B cell (primary cell): ENCODE results near the gene MOK. TPM values are rescaled to one million over a fixed set of nuclear protein-coding genes. Genes with fewer than 3 reads are reported as not detected.

ENCODE experiments used
- ATAC-seq: fragments of 200-7000 bp; cut with Tn5 transposase; one replicate; pipeline ENCODE4 v1.10.0; 2021; ENCODE audit warnings: low read depth, mild to moderate bottlenecking, moderate number of reproducible peaks, moderate library complexity
- CTCF ChIA-PET: fragments of 350-600 bp; sonication (Branson Sonifier 250); formaldehyde crosslinking; loops from one replicate; lab custom pipeline; 2021; ENCODE audit warnings: antibody characterized with exemption, inconsistent platforms; lab: Charles Lee
- POLR2A ChIA-PET: fragments of 350-600 bp; sonication (Branson Sonifier 250); formaldehyde crosslinking; loops from one replicate; lab custom pipeline; 2021; ENCODE audit warnings: antibody characterized with exemption; lab: Charles Lee
- DNase-seq: peaks from one replicate; pipeline ENCODE4 v3.0.0; 2013
- H2AFZ ChIP-seq: 2 replicates; pipeline ENCODE4 v1.6.1; 2012; ENCODE audit warnings: mild to moderate bottlenecking, low read depth, low read length; ENCODE audit not compliant: insufficient read depth, poor library complexity, severe bottlenecking
- H3K27ac ChIP-seq, 2 donors: 1 replicate in 1 of 2; 2 replicates in 1 of 2; pipeline ENCODE4 v1.5.1; 2012 to 2013; ENCODE audit warnings: low read length in 2 of 2, mild to moderate bottlenecking in 2 of 2, moderate library complexity in 1 of 2
- H3K27me3 ChIP-seq, 4 experiments: fragments of 200-600 bp in 1 of 4; sonication (generic) in 1 of 4; replicated peaks in 1 of 4; 1 replicate in 2 of 4; 2 replicates in 2 of 4; pipeline versions ENCODE4 v1.6.1 to v1.7.0; 2013 to 2016; ENCODE audit warnings: low read length in 3 of 4, mild to moderate bottlenecking in 2 of 4, mixed read lengths in 1 of 4, moderate library complexity in 1 of 4; ENCODE audit not compliant: insufficient read depth in 4 of 4, control insufficient read depth in 3 of 4; ENCODE audit errors: control extremely low read depth in 1 of 4
- H3K36me3 ChIP-seq, 2 experiments: replicated peaks in 1 of 2; 1 replicate in 1 of 2; 2 replicates in 1 of 2; pipeline versions ENCODE4 v1.6.1 to v1.7.1; 2013; ENCODE audit warnings: low read length in 1 of 2; ENCODE audit not compliant: insufficient read depth in 2 of 2, control insufficient read depth in 1 of 2; ENCODE audit errors: control extremely low read depth in 1 of 2, extremely low read depth in 1 of 2
- H3K4me1 ChIP-seq, 2 donors: fragments of 200-600 bp in 1 of 2; sonication (generic) in 1 of 2; 1 replicate in 1 of 2; 2 replicates in 1 of 2; pipeline versions ENCODE4 v1.5.1 to v1.6.1; 2013 to 2017; ENCODE audit warnings: low read length in 2 of 2; ENCODE audit not compliant: control insufficient read depth in 2 of 2, insufficient read depth in 2 of 2
- H3K4me2 ChIP-seq: replicated peaks from 2 replicates; pipeline ENCODE3; 2012; ENCODE audit warnings: mild to moderate bottlenecking, low read depth, low read length; ENCODE audit not compliant: poor library complexity, severe bottlenecking
- H3K4me3 ChIP-seq, 5 experiments: fragments of 200-600 bp in 1 of 5; sonication (generic) in 1 of 5; 1 replicate in 3 of 5; 2 replicates in 2 of 5; pipeline versions ENCODE4 v1.5.1 to v1.7.0; 2011 to 2016; ENCODE audit warnings: low read length in 4 of 5, mild to moderate bottlenecking in 4 of 5, low read depth in 2 of 5, control low read depth in 1 of 5, moderate library complexity in 1 of 5; ENCODE audit not compliant: insufficient read depth in 1 of 5; ENCODE audit errors: control extremely low read depth in 1 of 5, extremely low read depth in 1 of 5
- H3K79me2 ChIP-seq: fragments of 200-600 bp; sonication (generic); one replicate; pipeline ENCODE4 v1.6.0; 2016; ENCODE audit warnings: low read length; ENCODE audit not compliant: control insufficient read depth, insufficient read depth
- H3K9ac ChIP-seq: fragments of 200-600 bp; sonication (generic); 2 replicates; pipeline ENCODE4 v1.6.1; 2017; ENCODE audit warnings: mild to moderate bottlenecking, low read length, moderate library complexity
- H3K9me3 ChIP-seq, 3 donors: one replicate each; pipeline versions ENCODE4 v1.6.1 to v1.7.1; 2013; ENCODE audit warnings: low read length in 2 of 3; ENCODE audit not compliant: control insufficient read depth in 2 of 3, insufficient read depth in 1 of 3; ENCODE audit errors: control extremely low read depth in 1 of 3
- H4K20me1 ChIP-seq: 2 replicates; pipeline ENCODE4 v1.6.0; 2012; ENCODE audit warnings: mild to moderate bottlenecking, low read length; ENCODE audit not compliant: insufficient read depth, control insufficient read depth, poor library complexity, severe bottlenecking
- H3K27ac Mint-ChIP-seq: one replicate; pipeline ENCODE4 v1.8.0; 2021; ENCODE audit warnings: mixed read lengths
- H3K27me3 Mint-ChIP-seq: one replicate; pipeline ENCODE4 v1.8.0; 2021; ENCODE audit warnings: mixed read lengths
- H3K4me1 Mint-ChIP-seq: one replicate; pipeline ENCODE4 v1.8.0; 2021; ENCODE audit warnings: mixed read lengths
- H3K4me3 Mint-ChIP-seq: one replicate; pipeline ENCODE4 v1.8.0; 2021; ENCODE audit warnings: mixed read lengths
- H3K9me3 Mint-ChIP-seq: one replicate; pipeline ENCODE4 v1.8.0; 2022; ENCODE audit warnings: mixed read lengths; ENCODE audit not compliant: insufficient read depth
- EZH2 ChIP-seq: IDR thresholded peaks from 2 replicates; pipeline ENCODE4 v1.6.1; 2012; ENCODE audit warnings: borderline replicate concordance, low read depth, mild to moderate bottlenecking, moderate library complexity, low read length; ENCODE audit not compliant: insufficient read depth, poor library complexity, severe bottlenecking
- WGBS: methylation state at CpG from one replicate; pipeline ENCODE4 v1.1.5; 2013; ENCODE audit warnings: missing lambda C conversion rate; ENCODE audit not compliant: insufficient coverage; 5-methylcytosine and 5-hydroxymethylcytosine counted together
- intact Hi-C: fragments of 100-400 bp; cut with micrococcal nuclease; formaldehyde crosslinking; loops from one replicate; pipeline ENCODE4 v1.10.0; 2022
- polyA plus RNA-seq: library from polyadenylated mRNA; depleted of rRNA; stranded (reverse); fragments of >200 nt; gene quantifications from 2 replicates; pipeline ENCODE4 v1.2.3, GENCODE V29; 2012
- total RNA-seq, 2 donors: library from RNA; stranded (reverse); fragments of 120-200 nt in 1 of 2; gene quantifications; 1 replicate in 1 of 2; 2 replicates in 1 of 2; pipeline versions ENCODE4 v1.2.3 to v1.2.4, GENCODE V29; 2013 to 2022
- TF ChIP-seq, protein P1 (sequence below): fragments of 200-600 bp; IDR thresholded peaks from one replicate; pipeline ENCODE4 v1.8.0; 2022; ENCODE audit warnings: antibody characterized with exemption, mild to moderate bottlenecking

The MOK gene
- total and polyA plus RNA-seq, 2 donors (not counting 1 experiment from before 2014, with no cell fraction given): 1.2 to 3.0 TPM

DNA sequence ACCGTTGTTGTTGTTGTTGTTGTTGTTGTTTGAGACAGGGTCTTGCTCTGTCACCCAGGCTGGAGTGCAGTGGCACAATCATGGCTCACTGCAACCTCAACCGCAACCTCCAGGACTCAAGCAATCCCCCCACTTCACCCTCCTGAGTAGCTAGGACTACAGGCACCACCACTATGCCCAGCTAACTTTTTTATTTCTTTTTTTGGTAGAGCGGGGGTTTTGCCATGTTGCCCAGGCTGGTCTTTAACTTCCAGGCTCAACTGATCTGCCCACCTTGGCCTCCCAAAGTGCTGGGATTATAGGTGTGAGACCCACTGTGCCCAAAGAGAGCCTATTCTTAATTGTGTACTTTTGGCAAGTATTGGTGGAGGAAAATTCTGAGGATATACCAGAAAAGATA is 25.7 kb downstream of the MOK start:
- no peaks in the 10 kb centered on the region for H3K9me3 ChIP-seq
- DNase-seq: no peak
- ChIA-PET POLR2A (no interaction called here), CTCF (no interaction called here)
- H3K4me2 ChIP-seq: no peak overlapping the region
- H4K20me1 ChIP-seq: no peaks in the 10 kb centered on the region
- intact Hi-C loops: no loop called here
- TF ChIP-seq, protein P1, sequence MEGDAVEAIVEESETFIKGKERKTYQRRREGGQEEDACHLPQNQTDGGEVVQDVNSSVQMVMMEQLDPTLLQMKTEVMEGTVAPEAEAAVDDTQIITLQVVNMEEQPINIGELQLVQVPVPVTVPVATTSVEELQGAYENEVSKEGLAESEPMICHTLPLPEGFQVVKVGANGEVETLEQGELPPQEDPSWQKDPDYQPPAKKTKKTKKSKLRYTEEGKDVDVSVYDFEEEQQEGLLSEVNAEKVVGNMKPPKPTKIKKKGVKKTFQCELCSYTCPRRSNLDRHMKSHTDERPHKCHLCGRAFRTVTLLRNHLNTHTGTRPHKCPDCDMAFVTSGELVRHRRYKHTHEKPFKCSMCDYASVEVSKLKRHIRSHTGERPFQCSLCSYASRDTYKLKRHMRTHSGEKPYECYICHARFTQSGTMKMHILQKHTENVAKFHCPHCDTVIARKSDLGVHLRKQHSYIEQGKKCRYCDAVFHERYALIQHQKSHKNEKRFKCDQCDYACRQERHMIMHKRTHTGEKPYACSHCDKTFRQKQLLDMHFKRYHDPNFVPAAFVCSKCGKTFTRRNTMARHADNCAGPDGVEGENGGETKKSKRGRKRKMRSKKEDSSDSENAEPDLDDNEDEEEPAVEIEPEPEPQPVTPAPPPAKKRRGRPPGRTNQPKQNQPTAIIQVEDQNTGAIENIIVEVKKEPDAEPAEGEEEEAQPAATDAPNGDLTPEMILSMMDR: no peak
- TF ChIP-seq EZH2: no peak
- Mint-ChIP-seq H3K4me1 (no peaks in the 10 kb centered on the region), H3K27ac (no peak overlapping the region), H3K4me3 (no peak overlapping the region), H3K9me3 (no peaks in the 10 kb centered on the region), H3K27me3 (no peaks in the 10 kb centered on the region)
- 100% methylated on average over 1 of the region's 3 CpGs for WGBS
- no peaks in the 10 kb centered on the region for H3K36me3 ChIP-seq
- no peak overlapping the region for H3K27ac ChIP-seq
- no peak overlapping the region for H3K4me3 ChIP-seq
- no peaks in the 10 kb centered on the region for H3K27me3 ChIP-seq
- H3K4me1 ChIP-seq: no peaks in the 10 kb centered on the region
- ATAC-seq: no peak
- no peak overlapping the region for H3K9ac ChIP-seq
- H2AFZ ChIP-seq: no peak overlapping the region
- no peaks in the 10 kb centered on the region for H3K79me2 ChIP-seq

DNA sequence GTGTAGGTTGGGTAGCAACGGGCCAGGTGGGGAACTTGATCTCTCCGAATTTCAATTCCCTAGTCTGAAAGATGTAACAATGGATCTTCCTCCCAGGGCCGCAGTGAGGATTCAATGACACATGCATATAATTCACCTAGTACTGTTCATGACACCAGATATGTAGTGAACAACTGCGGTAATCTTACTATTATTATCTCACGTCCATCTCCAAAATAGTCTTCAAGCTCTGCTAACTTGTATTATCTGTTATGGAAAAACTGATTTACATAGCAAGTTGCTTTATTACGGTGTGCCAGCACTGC is 26.4 kb downstream of the MOK start:
- no peak for ATAC-seq
- intact Hi-C loops: no loop called here
- Histone ChIP-seq H3K4me3 (no peak overlapping the region), H3K36me3 (no peaks in the 10 kb centered on the region), H3K27ac (no peak overlapping the region), H3K4me2 (no peak overlapping the region), H3K27me3 (no peaks in the 10 kb centered on the region), H3K9ac (no peak overlapping the region), H2AFZ (no peak overlapping the region), H3K4me1 (no peaks in the 10 kb centered on the region), H4K20me1 (no peaks in the 10 kb centered on the region), H3K79me2 (no peaks in the 10 kb centered on the region), H3K9me3 (no peaks in the 10 kb centered on the region)
- ChIA-PET POLR2A (no interaction called here), CTCF (no interaction called here)
- Mint-ChIP-seq H3K9me3 (no peaks in the 10 kb centered on the region), H3K27ac (no peak overlapping the region), H3K27me3 (no peaks in the 10 kb centered on the region), H3K4me1 (no peaks in the 10 kb centered on the region), H3K4me3 (no peak overlapping the region)
- TF ChIP-seq, protein P1: no peak
- no peak for TF ChIP-seq EZH2
- DNase-seq: no peak
- 93% methylated on average over 2 of the region's 6 CpGs for WGBS
